GM19238 (cell line): ENCODE results near the gene GVQW3.

ENCODE experiments used
- DNase-seq: peaks from one replicate; pipeline ENCODE4 v3.0.0; 2011; ENCODE audit warnings: low spot score; ENCODE audit not compliant: insufficient read length

GVQW3 gene

GRCh38 chr11:76380977-76381719, at the start of gene GVQW3, which contains the start of gene THAP12:
Gene GVQW3 (plus strand): TSS chr11:76381323. CDS start chr11:76381829, 506 bp downstream.
Gene THAP12 (minus strand): TSS chr11:76381132. CDS start chr11:76380836, 296 bp downstream.
- DNase-seq = peak; percentile 94

- DNase-seq = no peak
Measured at GRCh38 chr11:76334826-76335389, 46.2 kb upstream of the GVQW3 start.

GRCh38 chr11:76335842-76336241, 45.3 kb upstream of the GVQW3 start:
- DNase-seq = no peak

- DNase-seq = no peak
Measured at GRCh38 chr11:76336597-76336996, 44.5 kb upstream of the GVQW3 start.

- DNase-seq = no peak
Measured at GRCh38 chr11:76337469-76337868, 43.7 kb upstream of the GVQW3 start.

- DNase-seq = no peak
Measured at GRCh38 chr11:76337923-76338322, 43.2 kb upstream of the GVQW3 start.

- DNase-seq = no peak
Measured at GRCh38 chr11:76339221-76339620, 41.9 kb upstream of the GVQW3 start.

- DNase-seq = no peak
Measured at GRCh38 chr11:76347466-76347865, 33.7 kb upstream of the GVQW3 start.

- DNase-seq = no peak
Measured at GRCh38 chr11:76348348-76348747, 32.8 kb upstream of the GVQW3 start.

GRCh38 chr11:76355172-76355571, 26.0 kb upstream of the GVQW3 start:
- no peak for DNase-seq

- no peak for DNase-seq
Measured at GRCh38 chr11:76361374-76361773, 19.7 kb upstream of the GVQW3 start.

- DNase-seq = no peak
Measured at GRCh38 chr11:76361776-76362175, 19.3 kb upstream of the GVQW3 start.

- DNase-seq = no peak
Measured at GRCh38 chr11:76362716-76363115, 18.4 kb upstream of the GVQW3 start.

GRCh38 chr11:76365038-76365679, 16.0 kb upstream of the GVQW3 start:
- DNase-seq = no peak

- DNase-seq = no peak
Measured at GRCh38 chr11:76368490-76368889, 12.6 kb upstream of the GVQW3 start.

GRCh38 chr11:76369406-76369805, 11.7 kb upstream of the GVQW3 start:
- no peak for DNase-seq

GRCh38 chr11:76371170-76371569, 10.0 kb upstream of the GVQW3 start:
- DNase-seq = no peak

GRCh38 chr11:76376746-76377558, 4.2 kb upstream of the GVQW3 start:
- DNase-seq = no peak

GRCh38 chr11:76379807-76380158, 1.3 kb upstream of the GVQW3 start:
- DNase-seq = no peak

- DNase-seq = peak; percentile 41
Measured at GRCh38 chr11:76380159-76380976, 755 bp upstream of the GVQW3 start.

GRCh38 chr11:76382209-76382608, 1.1 kb downstream of the GVQW3 start:
- no peak for DNase-seq
